Lung (tissue), 12 donors: Measurements from ENCODE around the gene TOX2. TPM values are rescaled to one million over a fixed set of nuclear protein-coding genes. Genes with fewer than 3 reads are reported as not detected.
A peak's percentile ranks its signal among the peaks of the same experiment; 100 is the strongest.

ENCODE experiments used
- ATAC-seq: fragments of 200-7000 bp; cut with Tn5 transposase; one replicate; pipeline ENCODE4 v1.9.1; 2020; ENCODE audit warnings: moderate number of reproducible peaks; ENCODE audit not compliant: insufficient read depth, low FRiP score
- DNase-seq, 3 donors: peaks; one replicate each; pipeline ENCODE4 v3.0.0-alpha.2; 2013 to 2017
- H3K27ac ChIP-seq, 2 donors: one replicate each; pipeline ENCODE4 v1.5.1; 2013; ENCODE audit warnings: mild to moderate bottlenecking in 2 of 2, moderate library complexity in 2 of 2, control low read depth in 1 of 2, inconsistent platforms in 1 of 2, low read depth in 1 of 2, low read length in 1 of 2
- H3K27me3 ChIP-seq, 3 donors: one replicate each; pipeline ENCODE4 v1.5.1; 2013; ENCODE audit warnings: low read length in 2 of 3; ENCODE audit not compliant: control insufficient read depth in 3 of 3, insufficient read depth in 3 of 3
- H3K36me3 ChIP-seq, 4 donors: one replicate each; pipeline ENCODE4 v1.5.1; 2013; ENCODE audit warnings: low read length in 4 of 4, mild to moderate bottlenecking in 1 of 4, moderate library complexity in 1 of 4; ENCODE audit not compliant: control insufficient read depth in 4 of 4, insufficient read depth in 4 of 4
- H3K4me1 ChIP-seq, 5 donors: one replicate each; pipeline ENCODE4 v1.5.1; 2013; ENCODE audit warnings: low read length in 5 of 5, mild to moderate bottlenecking in 2 of 5, moderate library complexity in 1 of 5; ENCODE audit not compliant: control insufficient read depth in 5 of 5, insufficient read depth in 5 of 5
- H3K4me3 ChIP-seq: one replicate; pipeline ENCODE4 v1.5.1; 2013; ENCODE audit warnings: mild to moderate bottlenecking, control low read depth, moderate library complexity
- H3K9ac ChIP-seq, 2 donors: one replicate each; pipeline ENCODE4 v1.5.1; 2013; ENCODE audit warnings: low read length in 2 of 2, control low read depth in 1 of 2; ENCODE audit not compliant: insufficient read depth in 1 of 2
- H3K9me3 ChIP-seq, 4 donors: one replicate each; pipeline ENCODE4 v1.5.1; 2013; ENCODE audit warnings: low read length in 3 of 4, mild to moderate bottlenecking in 1 of 4, moderate library complexity in 1 of 4; ENCODE audit not compliant: control insufficient read depth in 4 of 4, insufficient read depth in 3 of 4
- CTCF ChIP-seq: IDR thresholded peaks from 2 replicates; pipeline ENCODE4 v1.5.1; 2012; ENCODE audit warnings: mild to moderate bottlenecking; ENCODE audit errors: control extremely low read depth, extremely low read depth
- WGBS, 2 donors: extraction: QIAGEN DNeasy Blood & Tissue Kit; methylation state at CpG; one replicate each; pipeline ENCODE4 v1.1.7; 2013; 5-methylcytosine and 5-hydroxymethylcytosine counted together
- polyA plus RNA-seq, 2 donors: library from polyadenylated mRNA; stranded (reverse); fragments of 200-250 nt; gene quantifications; one replicate each; pipeline ENCODE4 v1.2.1, GENCODE V29; 2013
- total RNA-seq, 2 donors: library from RNA; depleted of rRNA in 1 of 2; stranded (reverse); fragments of >200 nt in 1 of 2; gene quantifications; one replicate each; pipeline ENCODE4 v1.2.1, GENCODE V29; 2014 to 2021
- donor health status: control.
- donor health status: control.
- donor health status: Bipolar disorder and iron deficiency.
- donor health status: healthy.
- donor health status: DM: yes; HTN: yes; CAD: no.

The TOX2 gene
- total and polyA plus RNA-seq, 4 donors: 12.0 to 25.5 (median 16.6) TPM

- no peaks in the 10 kb centered on the region for H3K36me3 ChIP-seq
- 66 to 70% methylated on average over 9 of the region's 9 CpGs for WGBS, 2 donors
- no peak overlapping the region for H3K27ac ChIP-seq
- H3K9ac ChIP-seq: no peak overlapping the region
- no peaks in the 10 kb centered on the region for H3K27me3 ChIP-seq
- ATAC-seq: no peak
- no peak for TF ChIP-seq CTCF
- no peaks in the 10 kb centered on the region for H3K9me3 ChIP-seq
- no peak for DNase-seq
- no peak overlapping the region for H3K4me3 ChIP-seq
- H3K4me1 ChIP-seq: peaks cover 0 to 30% (median 11%) of the 10 kb centered on the region in 5 donors
These were observed 101.1 kb downstream of the TOX2 start for GRCh38 chr20:44015733-44016103.

- ATAC-seq: no peak
- peaks cover 0 to 30% (median 11%) of the 10 kb centered on the region in 5 donors for H3K4me1 ChIP-seq
- no peak for TF ChIP-seq CTCF
- no peak for DNase-seq
- no peak overlapping the region for H3K4me3 ChIP-seq
- no peak overlapping the region for H3K27ac ChIP-seq
- 88 to 91% methylated on average over 6 of the region's 6 CpGs for WGBS, 2 donors
- no peaks in the 10 kb centered on the region for H3K9me3 ChIP-seq
- no peak overlapping the region for H3K9ac ChIP-seq
- no peaks in the 10 kb centered on the region for H3K27me3 ChIP-seq
- H3K36me3 ChIP-seq: peaks cover 0 to 1% (median 0%) of the 10 kb centered on the region in 4 donors
These were observed 101.9 kb downstream of the TOX2 start for GRCh38 chr20:44016525-44016924.

GRCh38 chr20:44017211-44017610 lies 102.6 kb downstream of the TOX2 start:
- H3K4me1 ChIP-seq: peaks cover 0 to 30% (median 11%) of the 10 kb centered on the region in 5 donors
- no peak overlapping the region for H3K27ac ChIP-seq
- no peaks in the 10 kb centered on the region for H3K27me3 ChIP-seq
- peaks cover 0 to 1% (median 0%) of the 10 kb centered on the region in 4 donors for H3K36me3 ChIP-seq
- no peak for DNase-seq
- ATAC-seq: no peak
- H3K9me3 ChIP-seq: no peaks in the 10 kb centered on the region
- WGBS, 2 donors: 94 to 96% methylated on average over 11 of the region's 11 CpGs
- TF ChIP-seq CTCF: no peak
- H3K4me3 ChIP-seq: no peak overlapping the region
- no peak overlapping the region for H3K9ac ChIP-seq

- WGBS, 2 donors: 56 to 58% methylated on average over 4 of the region's 4 CpGs
- Histone ChIP-seq H3K4me3 (no peak overlapping the region), H3K9ac (no peak overlapping the region), H3K36me3 (peaks cover 0 to 1% (median 0%) of the 10 kb centered on the region in 4 donors), H3K4me1 (peaks cover 0 to 30% (median 11%) of the 10 kb centered on the region in 5 donors), H3K9me3 (no peaks in the 10 kb centered on the region), H3K27me3 (no peaks in the 10 kb centered on the region), H3K27ac (no peak overlapping the region)
- peak; percentile 21 for ATAC-seq
- no peak for TF ChIP-seq CTCF
- no peak for DNase-seq
These were observed 103.2 kb downstream of the TOX2 start for GRCh38 chr20:44017905-44018258.
